Activated CD4-positive, CD25-positive, alpha-beta regulatory T cell treated with anti-CD3 and anti-CD28 coated beads, Interleukin-2, amount 50 U/mL, for 72 hours (primary cell): ENCODE measurements around the gene C1orf146.
"Not testable (repeated sequence)": the region's sequence is repeated elsewhere in the genome, so short reads cannot be mapped to it uniquely, and the experiment has no call there.

Source experiments
- DNase-seq: peaks from one replicate; pipeline ENCODE4 v3.0.0; 2021

C1orf146 gene, protein sequence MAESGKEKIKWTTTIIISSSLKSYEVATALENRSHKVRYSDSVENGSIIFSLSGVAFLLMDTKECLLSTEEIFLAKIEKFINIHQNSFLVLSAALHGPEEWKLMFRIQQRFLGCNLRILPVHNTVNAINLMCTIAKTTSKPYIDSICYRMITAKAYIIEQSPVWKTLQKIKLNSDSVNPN

DNA sequence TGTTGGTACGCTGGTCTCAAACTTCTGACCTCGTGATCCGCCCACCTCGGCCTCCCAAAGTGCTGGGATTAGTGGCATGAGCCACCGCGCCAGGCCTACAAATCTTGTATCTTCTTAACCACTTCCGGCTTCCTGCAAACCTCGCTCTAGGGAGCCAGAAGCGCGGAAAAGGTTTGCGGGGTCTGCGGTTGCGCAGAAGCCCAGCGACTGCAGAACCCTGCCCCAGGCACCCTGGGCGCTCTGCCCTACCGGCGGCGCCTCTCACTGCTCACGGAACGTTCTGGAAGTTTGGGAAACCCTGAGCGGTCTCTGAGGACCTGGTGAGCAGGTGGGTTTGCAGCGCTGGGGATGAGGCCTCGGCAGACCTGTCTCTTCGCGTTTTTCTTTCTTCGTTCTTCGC, at the start of gene C1orf146:
TSS of gene C1orf146 (plus strand) at position 195 of the 400 bp plus-strand sequence. CDS start 13,506 bp downstream, outside the sequence.
- no peak for DNase-seq

DNA sequence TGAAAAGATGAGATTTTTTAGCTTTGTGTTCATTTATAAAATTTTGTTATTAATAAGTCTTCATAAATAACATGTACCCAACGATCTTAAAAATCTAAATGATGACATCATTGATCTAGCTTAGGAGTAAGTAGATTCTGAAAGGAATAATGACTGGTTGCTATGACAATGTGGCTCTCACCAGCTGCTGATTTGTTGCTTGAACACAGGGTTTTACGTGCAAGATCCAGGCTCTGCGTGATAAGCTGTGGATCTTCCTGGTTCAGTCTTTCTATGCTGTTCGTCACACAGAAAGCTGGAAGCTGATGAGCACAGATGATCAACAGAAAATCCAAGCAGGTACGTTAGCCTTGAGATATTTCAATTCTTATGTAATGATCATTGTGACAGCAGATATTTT, 49.1 kb upstream of the C1orf146 start:
- DNase-seq, result no peak

DNA sequence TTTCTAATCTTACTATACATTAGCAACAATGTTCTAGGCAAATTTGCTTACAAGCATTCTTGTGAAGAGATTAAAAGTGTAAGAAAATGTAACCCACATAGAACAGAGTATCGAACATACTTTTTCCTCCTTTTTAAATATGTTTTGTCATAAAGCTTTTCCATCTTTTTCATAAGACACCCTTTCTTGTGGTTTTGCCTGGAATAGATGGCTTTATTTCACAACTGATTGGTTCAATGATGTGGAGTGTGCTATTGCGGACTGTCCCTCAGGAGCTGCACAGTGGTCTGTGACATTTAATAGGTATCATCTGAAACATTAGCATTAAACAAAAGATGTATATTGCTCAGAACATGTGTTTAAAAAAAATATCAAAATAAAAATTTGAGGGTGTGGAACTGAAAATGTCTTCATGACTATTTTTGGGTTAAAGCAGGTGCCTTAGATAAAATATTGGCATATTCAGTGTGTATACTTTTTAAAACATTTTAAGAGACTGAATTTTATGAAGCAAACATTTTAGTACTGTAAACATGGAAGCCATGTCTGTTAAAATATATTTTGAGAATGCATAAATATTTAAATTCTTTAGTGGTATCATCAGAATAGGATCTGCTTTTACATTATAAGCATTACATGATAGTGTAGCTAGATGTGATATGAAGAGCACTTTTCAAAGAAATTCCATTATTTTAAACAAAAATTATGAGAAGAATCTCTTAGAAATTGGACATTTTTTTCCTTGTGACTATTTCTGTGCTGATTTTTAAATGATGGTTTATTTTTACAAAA, 48.3 kb upstream of the C1orf146 start:
- no peak for DNase-seq

DNA sequence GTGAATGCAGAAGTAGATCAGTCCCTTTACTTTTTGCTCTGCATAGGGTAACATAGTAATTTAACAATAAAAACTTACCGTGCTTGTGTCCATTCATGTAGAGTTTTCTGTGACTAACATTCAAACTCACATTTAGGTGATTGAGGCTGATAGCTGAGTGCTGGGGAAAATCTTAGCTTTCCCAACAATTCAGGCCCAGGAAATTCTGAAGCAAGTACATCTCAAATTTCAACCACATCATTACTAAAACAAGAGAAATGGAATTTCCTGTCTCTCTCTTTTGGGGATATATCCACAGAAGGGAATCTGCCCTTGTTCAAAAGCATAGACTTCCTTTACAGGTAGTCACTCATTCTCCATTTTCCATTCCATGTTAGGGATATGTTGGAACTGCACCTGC, 33.1 kb upstream of the C1orf146 start:
- DNase-seq, result no peak

DNA sequence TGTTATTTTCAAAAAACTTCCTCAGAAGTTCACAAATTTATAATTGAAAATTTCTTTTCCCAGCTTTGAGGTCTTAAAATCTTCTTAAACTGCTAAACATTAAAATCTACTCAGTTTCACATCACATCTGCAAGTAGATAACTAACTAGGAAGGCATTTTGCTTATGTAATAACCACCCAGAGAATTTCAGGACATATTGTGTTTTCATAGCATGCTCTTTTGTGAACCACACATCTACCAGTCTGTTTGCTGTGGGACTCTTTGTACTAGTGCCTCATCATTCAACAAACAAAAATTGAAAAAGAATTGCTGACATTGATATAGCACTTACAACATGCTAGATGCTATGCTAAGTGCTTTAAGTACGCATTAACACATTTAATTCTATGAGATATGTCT, 31.6 kb upstream of the C1orf146 start:
- DNase-seq, result no peak

DNA sequence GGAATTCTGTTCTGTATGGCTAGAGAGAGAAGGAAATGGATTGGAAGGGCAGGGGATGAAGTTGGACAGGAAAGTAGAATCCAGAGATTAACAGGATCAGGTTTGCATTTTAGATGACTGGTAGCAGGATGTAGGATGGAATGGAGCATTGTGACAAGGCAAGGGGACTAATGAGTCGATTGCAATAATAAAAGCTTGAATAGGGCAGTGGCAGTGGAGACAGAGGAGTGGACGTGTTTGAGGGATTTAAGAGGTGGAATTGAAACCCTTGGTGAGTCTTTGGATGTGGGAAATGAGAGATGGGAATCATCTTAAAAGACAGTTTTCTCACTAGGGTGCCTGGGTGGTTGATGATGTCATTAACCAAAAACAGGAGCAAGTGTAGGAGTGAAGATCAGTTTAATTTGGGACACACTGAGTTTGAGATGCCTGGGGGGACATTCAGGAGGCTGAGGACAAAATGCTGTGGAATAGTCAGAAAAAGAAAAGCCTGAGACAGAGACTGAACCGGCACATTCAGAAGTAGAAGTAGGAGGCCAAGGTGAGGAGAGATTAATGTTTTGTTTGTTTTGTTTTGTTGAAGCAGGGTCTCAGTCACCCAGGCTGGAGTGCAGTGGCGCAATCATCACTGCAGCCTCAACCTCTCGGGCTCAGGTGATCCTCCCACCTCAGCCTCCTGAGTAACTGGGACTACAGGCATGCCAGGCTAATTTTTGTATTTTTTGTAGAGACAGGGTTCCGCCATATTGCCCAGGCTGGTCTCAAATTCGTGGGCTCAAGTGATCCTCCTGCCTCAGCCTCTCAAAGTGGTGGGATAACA, 29.1 kb upstream of the C1orf146 start:
- DNase-seq, result no peak

DNA sequence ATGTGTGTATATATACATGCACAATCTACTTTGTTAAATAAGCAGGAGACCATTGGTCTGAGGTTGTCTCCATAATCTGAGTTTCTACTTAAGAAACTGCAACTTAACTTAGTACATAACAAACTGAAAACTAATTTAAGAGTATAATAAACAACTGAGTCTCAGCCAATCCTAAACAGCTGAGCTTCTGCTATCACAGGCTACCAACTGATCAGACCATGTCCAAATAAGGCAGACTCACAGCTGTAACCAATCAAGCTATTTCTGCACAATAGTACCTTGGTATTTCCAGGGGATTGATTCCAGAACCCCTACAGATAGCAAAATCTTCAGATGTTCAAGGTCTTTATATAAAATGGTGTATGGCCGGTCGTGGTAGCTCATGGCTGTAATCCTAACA, 26.0 kb upstream of the C1orf146 start:
- no peak for DNase-seq

DNA sequence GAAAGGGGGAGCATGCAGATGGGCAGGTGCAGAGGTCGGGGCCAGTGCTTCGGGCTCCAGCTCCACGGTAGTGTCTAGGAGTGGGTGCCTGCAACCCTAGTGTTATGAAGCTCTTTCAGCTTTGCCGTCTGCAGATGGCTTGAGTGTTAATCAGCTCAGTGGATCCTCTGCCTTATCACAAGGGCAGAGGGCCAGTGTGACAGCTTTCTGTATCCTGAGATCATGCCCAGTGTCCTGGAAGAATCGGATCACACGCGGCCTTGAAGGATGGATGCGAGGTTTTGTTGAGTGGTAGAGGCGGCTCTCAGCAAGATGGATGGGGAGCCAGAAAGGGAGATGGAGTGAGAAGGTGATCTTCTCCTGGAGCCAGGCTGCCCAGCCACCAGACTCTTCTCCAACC, 25.5 kb upstream of the C1orf146 start:
- no peak for DNase-seq

DNA sequence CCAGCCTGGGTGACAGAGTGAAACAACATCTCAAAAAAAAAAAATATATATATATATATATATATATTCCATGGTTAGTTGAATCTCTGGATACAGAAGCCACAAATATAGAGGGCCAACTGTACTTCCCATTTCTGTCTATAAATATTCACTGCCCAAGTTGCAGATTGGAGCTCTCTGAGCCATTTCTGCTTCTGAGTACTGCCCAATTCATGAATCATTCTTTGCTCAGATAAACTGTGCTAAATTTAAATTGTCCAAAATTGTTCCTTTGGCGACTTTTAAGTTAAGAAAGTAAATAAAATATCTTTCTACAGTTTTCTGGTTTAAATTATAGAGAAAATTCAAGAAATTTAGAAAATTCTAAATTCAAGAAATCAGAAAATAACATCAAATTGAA, 23.2 kb upstream of the C1orf146 start:
- DNase-seq, result no peak

DNA sequence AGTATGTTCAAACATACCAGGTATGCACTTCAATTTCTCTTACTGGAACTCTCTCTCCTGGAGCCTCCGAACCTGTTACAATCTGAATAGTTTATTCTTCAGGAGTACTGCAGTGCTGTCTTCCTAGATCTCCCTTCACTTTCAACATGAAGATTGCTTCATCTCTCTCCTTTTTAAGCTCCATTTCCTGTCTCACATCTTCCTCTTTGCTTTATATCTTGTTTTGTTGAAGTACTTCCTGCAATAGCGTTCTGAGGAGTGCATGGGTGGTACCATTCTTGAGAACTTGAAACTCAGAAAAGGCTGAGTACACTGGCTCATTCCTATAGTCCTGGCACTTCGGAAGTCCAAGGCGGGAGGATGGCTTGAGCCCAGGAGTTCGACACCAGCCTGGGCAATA, 15.7 kb upstream of the C1orf146 start:
- DNase-seq, result no peak

DNA sequence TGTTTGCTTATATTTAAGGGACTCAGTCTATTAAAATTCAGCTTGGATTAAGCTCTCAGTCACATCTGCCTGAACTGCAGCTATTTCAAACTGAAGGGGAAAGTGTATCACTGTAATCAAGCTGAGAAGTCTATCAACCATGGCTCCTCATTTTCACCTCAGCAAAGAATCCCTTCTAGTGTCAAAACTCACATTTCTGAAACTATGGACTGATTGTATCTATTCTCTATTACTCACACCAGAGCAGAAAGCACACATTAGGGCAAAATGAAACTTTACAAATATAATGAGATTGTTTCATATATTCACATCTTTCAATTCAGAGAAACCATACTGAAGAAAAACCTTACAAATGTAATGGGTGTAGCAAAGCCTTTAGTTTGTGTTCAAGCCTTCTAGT, 14.6 kb upstream of the C1orf146 start:
- no peak for DNase-seq

DNA sequence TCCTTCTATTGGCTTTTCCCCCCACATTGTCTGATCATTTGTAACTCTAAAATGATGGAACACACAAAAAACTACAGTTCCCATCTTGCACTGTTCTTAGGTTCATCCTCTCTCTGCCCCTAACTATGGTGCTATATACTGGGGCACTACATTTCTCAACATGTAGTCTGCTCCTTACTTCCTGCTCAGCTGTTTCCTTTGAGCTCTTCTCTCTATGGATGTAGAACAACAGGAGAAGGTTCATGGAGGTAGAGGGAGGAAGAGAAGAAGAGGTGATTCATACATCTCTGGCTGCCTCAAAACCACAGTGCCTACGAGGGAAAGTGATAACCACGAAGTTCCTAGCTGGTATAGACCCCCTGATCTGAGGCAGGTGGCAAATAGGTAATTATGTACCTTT, 7.0 kb upstream of the C1orf146 start:
- no peak for DNase-seq

DNA sequence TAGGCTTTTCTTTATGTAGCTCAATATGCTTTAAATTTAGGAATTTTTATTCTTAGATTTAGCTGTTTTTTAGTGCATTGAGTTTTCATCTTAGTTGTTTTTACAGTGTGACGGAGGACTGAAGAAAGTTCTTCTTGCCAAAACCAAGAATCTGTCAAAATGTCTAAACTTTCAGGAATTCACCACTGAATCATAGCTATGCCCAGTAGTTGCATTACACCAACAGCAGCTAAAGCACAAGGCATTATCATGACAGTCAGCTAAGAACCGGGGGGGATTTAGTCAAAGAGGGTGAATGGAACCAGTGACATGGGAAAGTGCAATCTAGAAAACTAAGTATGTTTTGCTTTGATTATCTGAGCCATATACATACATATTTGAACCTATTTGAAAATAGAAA, 6.5 kb upstream of the C1orf146 start:
- DNase-seq, result no peak

DNA sequence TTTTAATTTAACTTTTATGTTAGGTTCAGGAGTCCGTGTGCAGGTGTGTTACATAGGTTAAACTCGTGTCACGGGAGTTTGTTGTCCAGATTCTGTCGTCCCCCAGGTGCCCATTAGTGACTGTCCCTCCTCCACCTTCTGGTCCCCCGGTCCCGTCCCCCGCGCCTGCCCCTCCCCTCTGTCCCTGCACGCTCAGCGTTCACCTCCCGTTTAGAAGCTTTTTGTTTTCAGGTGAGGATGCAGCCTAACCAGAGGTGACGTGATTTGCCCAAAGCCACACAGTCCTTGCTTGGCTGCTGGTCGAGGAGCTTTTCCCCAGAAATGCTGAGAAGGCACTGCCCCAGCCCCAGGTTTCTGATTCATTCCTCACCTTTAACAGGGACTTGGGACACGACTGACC, 844 bp downstream of the C1orf146 start:
- DNase-seq, result no peak

DNA sequence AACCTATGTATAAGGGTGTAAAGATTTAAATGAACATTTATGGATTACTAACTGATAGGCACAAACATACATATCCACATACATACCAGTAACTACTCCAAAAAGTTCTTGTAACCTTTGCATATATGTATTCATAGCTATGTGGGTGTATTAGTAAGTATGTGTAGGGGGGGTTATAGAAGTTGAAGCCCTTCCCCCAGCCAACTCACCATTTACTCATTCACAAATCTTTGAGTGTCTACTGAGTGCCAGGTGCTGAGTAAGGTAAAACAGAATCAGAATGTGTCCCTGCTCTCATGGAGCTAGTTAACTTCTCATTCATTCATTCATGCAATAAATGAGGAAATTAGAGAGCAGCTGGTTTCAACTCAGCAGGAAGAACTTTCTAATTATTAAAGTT, 1.3 kb downstream of the C1orf146 start:
- DNase-seq, result no peak

DNA sequence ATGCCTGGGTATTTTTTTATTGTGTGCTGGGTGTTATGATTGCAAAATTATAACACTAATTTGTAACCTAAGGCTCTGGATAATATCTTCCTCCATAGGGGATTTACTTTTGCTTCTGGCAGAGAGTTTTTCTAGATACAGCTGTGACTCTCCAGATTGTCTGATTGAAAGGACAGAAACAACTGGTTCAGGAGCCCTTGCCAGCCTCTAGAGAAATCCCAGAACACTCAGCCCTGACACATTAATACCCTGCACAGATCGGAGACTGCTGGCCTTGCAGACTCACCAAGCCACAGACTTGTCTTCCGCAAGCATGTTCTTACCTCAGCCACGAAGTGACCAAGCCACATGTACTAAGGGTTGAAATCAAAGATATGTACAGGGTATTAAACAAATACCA, 10.7 kb downstream of the C1orf146 start:
- DNase-seq, result no peak

DNA sequence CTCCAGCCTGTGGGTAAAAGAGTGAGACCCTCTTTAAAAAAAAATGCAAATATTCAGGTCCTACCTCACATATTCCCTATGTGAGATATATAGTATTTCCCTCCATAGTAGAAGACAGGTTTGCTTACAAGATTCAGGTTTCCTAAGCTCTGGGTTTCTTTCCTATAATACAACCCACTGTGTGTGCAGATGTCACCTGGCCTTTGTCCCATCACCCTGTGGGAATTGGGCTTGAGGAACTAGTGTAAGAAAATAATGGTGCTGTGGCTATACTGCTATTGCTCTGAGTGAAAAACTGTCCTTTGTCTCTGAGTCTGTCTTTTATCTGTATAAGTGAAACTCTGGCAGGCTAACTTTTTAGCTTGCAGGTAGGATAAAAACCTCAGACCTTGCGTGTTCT, 13.0 kb downstream of the C1orf146 start:
- DNase-seq, result no peak

DNA sequence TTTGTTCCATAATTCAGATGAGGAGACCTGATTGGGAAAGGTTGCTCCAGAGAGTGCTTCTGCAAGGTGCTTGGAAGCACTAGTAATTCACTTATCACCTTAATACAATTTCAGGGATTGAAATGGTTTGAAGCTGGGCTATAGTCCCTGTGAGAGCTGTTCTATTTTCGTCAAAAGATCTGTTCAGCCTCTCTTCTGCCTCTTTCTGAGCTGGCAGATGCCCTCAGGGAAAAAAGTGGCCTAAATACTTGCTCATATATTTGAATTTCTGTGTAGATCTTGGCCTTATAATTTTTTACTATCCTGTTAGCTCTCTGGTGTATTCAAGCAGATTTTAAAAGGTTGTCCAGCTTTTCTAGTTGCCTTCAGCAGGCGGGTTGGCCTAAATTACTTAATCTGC, 22.3 kb downstream of the C1orf146 start:
- no peak for DNase-seq

DNA sequence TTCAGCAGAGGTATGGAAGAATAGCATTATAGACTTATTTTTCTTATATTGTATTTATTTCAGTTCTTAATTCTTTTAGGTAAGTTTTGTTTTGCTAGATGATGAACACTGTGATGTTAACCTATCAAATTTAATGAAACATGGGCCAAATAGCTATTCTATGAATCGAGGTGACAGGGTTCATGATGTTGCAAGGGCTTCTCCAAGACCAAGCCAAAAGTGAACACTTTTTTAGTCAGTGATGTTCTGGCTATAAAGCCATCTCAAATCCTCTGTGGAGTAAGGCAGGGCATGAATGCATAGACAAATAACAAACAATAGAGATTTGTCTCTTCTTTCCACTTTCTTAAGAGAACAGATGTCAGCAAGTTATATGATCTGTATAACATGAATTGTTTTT, 26.7 kb downstream of the C1orf146 start:
- no peak for DNase-seq

DNA sequence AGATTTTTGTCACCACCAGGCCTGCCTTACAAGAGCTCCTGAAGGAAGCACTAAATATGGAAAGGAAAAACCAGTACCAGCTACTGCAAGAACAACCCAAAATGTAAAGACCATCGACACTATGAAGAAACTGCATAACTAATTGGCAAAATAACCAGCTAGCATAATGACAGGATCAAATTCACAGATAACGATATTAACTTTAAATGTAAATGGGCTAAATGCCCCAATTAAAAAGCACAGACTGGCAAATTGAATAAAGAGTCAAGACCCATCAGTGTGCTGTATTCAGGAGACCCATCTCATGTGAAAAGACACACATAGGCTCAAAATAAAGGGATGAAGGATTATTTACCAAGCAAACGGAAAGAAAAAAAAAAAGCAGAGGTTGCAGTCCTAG, 37.0 kb downstream of the C1orf146 start:
- not testable (repeated sequence) for DNase-seq

DNA sequence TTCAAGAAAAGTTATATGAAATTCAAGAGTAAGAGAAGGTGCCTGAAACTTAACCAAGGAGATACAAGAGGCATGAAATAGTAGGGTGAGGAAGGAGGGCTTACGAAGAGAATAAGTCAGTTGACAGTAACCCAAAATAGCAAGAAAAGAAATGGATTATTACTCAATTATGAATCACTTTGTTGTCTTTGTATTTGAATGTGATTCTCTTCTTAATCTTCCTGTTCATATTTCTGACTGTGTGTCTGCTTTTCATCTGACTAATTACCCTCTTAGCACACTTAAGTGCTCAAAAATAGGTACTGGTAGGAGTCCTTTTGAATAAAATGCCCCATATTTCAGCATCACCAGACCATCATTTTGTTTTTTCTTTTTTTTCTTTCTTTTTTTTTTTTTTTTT, 41.6 kb downstream of the C1orf146 start:
- DNase-seq, result no peak

DNA sequence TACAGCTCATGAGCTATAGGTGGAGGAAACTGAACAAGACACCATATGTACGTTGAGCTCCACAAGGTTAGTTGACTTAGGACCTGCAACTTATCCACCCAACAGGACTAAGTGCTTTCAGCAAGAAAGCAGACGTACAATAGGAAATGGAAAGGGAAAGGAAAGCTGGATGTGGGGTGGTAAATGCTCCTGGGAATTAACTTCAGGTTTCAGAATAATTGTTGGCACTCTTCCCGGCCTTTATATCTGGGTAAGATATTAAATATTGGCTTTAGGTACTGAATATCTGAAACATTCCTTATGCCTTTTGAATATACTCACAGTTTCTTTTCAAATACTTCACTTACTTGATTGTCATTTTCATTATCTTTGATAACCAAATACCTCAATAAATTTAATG, 44.8 kb downstream of the C1orf146 start:
- no peak for DNase-seq

DNA sequence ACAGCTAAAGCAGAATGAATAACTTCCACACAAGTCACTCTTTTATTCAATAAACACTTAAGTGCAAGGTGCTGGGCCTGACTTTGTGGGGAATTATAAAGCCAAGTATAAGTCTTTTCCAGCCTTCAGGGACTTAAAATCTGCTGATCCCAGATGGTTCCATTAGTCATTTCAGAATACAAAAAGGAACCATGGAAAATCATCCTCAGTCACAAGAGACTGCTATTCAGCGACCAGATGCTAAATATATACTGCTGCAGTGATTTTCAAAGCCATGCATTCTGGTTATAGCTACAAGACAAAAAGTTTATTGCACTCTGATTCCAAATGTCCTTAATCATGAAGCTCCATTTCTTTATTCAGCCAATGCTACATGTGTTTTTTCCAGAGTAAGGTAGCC, 55.3 kb downstream of the C1orf146 start:
- no peak for DNase-seq

DNA sequence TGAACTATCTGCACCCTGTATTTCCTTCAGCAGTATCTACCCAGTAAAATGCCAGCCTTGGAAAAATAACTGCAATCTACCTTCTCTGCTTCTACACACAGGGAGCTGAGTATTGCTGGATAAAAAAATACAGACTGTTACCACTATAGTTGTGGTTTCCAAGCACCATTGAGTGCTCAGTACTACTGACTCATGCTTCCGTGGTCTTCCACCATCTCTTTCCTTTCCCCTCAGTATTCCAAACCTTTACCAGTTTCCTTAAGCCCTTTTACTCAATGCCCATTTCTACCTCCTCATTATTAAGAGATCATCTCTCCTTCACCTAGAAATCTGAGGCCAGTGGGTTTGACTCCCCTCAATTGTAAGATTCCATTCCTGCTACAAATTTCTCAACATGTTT, 57.2 kb downstream of the C1orf146 start:
- no peak for DNase-seq
